ENCODE data around the gene GALNT8.

DNA sequence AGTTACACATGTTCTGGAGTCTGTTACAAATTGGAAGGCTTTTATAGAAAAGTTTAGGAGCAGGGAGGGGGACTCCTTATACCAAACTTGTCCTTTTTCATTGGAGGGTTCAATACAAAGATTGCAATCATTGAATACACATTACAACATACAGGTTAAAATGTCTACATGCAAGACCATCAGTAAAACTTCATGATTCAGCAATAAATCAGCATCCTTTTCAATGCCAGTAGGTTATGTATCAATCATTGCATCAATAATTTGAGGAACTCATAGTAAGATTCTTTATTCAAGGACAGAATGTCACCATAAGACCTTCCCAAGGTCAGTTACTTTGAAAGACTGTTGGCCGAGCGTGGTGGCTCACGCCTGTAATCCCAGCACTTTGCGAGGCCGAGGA, 16.5 kb upstream of the GALNT8 start:
- TF ChIP-seq, protein P1, sequence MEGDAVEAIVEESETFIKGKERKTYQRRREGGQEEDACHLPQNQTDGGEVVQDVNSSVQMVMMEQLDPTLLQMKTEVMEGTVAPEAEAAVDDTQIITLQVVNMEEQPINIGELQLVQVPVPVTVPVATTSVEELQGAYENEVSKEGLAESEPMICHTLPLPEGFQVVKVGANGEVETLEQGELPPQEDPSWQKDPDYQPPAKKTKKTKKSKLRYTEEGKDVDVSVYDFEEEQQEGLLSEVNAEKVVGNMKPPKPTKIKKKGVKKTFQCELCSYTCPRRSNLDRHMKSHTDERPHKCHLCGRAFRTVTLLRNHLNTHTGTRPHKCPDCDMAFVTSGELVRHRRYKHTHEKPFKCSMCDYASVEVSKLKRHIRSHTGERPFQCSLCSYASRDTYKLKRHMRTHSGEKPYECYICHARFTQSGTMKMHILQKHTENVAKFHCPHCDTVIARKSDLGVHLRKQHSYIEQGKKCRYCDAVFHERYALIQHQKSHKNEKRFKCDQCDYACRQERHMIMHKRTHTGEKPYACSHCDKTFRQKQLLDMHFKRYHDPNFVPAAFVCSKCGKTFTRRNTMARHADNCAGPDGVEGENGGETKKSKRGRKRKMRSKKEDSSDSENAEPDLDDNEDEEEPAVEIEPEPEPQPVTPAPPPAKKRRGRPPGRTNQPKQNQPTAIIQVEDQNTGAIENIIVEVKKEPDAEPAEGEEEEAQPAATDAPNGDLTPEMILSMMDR (conservative IDR thresholded peaks at IDR 0.05; ENCODE audit: low read length) = no peak
- TF ChIP-seq EZH2phosphoT487 (IDR thresholded peaks at IDR 0.05; ENCODE audit: borderline replicate concordance) = no peak
